ENCODE data around the gene PTPRN2.

GRCh38 chr7:157715071-157715937 lies 872.3 kb downstream of the PTPRN2 start:
- TF ChIP-seq EP300 (IDR thresholded peaks at IDR 0.05; ENCODE audit: borderline replicate concordance in 1 of 2, low read depth in 1 of 2, low read length in 1 of 2) (no peak), CTCF (IDR thresholded peaks at IDR 0.05) (no peak), POLR2AphosphoS5 (IDR thresholded peaks at IDR 0.05; ENCODE audit: low read depth, low read length) (no peak), REST (IDR thresholded peaks at IDR 0.05; ENCODE audit: low read depth, low read length) (no peak), MAX (IDR thresholded peaks at IDR 0.05; ENCODE audit: low read depth) (no peak), RCOR1 (IDR thresholded peaks at IDR 0.05; ENCODE audit: low read length) (no peak), YY1 (IDR thresholded peaks at IDR 0.05; ENCODE audit: low read depth) (no peak), TAF1 (IDR thresholded peaks at IDR 0.05; ENCODE audit: borderline replicate concordance, low read depth, low read length) (no peak), FOXM1 (IDR thresholded peaks at IDR 0.05; ENCODE audit: low read depth) (no peak), MXI1 (IDR thresholded peaks at IDR 0.05; ENCODE audit: low read depth, low read length) (no peak), USF1 (IDR thresholded peaks at IDR 0.05; ENCODE audit: borderline replicate concordance, low read depth) (no peak), RXRA (IDR thresholded peaks at IDR 0.05; ENCODE audit: borderline replicate concordance, low read depth) (no peak), FOXJ3 (CRISPR knock-in tag; IDR thresholded peaks at IDR 0.05) (no peak), RAD21 (IDR thresholded peaks at IDR 0.05; ENCODE audit: low read length) (no peak)
